Hepatic stellate cell (primary cell): ENCODE results near the gene TMEM150B.

Experiments used
- DNase-seq: peaks from one replicate; pipeline ENCODE4 v3.0.0; 2011; ENCODE audit warnings: low spot score

The TMEM150B gene, protein sequence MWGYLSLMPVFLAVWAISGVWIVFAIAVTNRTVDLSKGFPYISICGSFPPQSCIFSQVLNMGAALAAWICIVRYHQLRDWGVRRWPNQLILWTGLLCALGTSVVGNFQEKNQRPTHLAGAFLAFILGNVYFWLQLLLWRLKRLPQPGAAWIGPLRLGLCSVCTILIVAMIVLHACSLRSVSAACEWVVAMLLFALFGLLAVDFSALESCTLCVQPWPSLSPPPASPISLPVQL

DNA sequence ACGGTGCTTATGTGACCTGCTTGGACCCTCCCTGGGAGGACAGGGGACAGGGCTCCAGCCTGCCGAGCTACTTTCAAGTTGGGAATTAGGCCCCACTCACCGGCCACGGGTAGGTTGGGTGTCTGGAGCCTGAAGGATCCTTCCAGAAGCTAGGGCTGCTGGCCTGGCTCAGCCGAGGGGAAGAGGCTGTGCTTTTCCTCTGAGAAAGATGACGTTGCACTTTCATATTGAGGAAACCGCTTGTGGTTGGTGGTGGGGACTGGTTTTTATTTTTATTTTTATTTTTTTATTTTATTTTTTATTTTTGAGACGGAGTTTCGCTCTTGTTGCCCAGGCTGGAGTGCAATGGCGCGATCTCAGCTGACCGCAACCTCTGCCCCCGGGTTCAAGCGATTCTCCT is at the start of gene TMEM150B:
TMEM150B (minus strand) TSS at position 170 of the 400 bp plus-strand sequence. CDS start 4,305 bp downstream, outside the sequence.
- no peak for DNase-seq

DNA sequence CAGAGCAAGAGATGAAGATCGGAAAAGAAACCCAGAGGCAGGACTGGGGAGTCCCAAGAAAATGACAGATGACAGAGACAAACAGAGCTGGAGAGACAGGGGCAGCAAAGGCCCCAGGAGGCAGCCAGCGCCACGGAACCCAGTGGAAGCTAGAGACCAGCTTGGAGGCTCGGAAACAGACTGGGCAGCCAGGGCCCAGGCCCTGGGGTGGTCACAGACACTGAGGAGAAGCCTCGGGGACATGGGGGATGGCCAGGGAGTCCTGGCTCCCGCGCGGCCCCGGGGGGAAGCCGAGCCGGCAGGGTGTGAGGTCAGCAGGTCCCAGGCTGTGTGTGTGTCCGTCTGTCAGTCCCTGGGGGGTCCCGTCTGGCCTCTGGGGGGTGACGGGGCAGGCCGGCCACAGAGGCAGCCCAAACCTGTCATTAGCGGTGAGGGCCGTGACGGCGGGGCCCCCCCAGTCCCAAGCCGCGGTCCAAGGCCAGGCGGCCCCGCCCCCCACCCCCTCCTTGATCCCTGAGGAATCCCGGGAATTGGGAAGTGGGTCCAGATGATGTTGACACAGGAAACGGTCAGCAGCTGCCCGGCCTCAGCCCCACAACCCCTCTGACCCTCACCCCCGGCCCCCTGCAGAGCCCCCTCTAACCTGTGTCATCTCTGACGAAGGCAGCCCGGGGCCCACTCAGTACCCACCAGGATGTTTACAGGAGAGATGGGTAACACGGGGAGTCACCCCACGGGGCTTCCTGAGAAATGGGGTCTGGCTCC is 49.0 kb upstream of the TMEM150B start:
- peak; percentile 75 for DNase-seq

DNA sequence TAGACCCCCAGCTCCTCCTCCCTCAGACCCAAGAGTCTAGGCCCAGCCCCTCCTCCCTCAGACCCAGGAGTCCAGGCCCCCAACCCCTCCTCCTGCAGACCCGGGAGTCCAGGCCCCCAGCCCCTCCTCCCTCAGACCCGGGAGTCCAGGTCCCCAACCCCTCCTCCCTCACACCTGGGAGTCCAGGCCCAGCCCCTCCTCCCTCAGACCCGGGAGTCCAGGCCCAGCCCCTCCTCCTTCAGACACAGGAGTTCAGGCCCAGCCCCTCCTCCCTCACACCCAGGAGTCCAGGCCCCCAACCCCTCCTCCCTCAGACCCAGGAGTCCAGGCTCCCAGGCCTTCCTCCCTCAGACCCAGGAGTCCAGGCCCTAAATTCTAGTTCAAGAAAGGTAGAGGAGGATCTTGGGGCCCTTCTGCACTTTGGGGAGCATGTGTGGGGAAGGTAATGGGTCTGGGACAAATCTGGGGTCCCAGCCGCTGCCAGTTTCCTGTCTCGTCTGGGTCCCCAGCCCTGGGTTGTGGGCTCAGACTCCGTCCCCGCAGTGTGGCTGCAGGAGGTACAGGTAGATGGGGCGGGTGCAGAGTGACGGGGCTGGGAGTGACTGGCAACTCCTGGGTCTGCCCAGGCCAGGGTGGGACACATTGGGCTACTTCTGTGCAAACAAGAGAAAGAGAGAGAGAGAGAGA is 48.3 kb upstream of the TMEM150B start:
- DNase-seq = no peak

DNA sequence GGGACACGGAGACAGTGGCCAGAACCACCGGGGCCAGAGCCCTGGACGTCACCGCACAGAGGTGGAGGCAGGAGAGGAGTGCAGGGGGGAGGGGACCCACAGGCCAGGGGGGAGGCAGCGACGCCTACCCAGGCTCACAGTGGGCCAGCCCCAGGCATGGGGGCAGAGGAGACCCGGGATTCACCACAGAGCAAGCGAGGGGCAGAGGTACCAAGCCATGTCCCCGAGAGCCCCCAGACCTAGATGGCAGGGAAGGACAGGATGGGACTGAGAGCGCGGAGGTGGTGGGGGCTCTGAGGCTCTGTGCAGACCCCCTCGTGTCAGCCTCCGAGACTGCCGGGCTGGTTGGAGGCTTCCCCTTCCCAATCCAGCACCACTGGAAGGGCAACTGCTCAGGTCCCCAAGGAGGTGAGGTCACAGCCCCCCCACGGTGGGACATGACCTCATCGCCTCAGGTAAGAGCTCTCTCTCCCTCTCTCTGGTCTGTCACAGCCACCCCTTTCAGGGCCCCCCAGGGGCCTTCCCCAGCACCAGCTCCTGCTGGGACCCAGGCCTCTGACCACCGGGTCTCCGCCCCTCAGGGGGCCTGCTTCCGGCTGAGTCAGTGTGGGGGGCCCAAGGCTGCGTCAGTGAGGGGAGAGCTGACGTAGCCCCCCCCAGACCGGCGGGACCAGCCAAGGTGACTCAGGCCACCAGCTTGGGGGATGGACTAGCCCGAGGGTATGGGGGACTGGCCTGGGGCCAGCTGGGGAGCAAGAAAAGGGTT is 47.4 kb upstream of the TMEM150B start:
- no peak for DNase-seq

DNA sequence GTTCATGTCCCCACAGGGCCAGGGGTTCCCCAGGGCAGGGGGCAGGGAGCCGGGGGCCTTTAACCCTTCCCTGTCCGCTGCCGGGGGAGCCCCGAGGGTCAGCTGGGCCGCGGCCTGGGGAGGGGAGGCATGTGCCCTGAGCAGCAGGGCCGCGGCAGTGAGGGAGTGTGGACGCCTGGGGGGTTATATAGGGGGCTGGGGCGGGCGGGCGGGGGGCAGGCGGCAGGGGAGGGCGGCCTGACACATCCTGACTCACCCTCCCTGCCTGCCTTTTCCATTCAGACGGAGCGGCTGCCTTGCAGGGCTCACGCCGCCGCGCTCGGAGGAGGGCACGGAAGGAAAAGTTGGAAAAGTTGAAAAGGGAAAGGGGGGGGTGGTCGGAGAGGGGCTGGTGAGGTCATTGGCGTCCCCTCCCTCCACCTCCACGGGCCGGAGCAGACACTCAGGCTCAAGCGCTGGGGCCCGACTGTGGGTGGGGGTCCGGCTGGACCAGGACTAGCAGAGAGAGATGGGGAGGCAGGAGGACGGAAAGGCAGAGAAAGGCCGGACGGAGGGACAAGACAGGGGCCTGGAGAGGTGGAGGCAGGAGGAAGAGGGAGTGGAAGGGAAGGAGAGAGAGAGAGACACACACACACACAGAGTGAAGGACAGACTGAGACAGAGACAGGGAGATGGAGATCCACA is 45.3 kb upstream of the TMEM150B start, which contains the start of gene IL11:
IL11 (minus strand) TSS at position 159 of the 684 bp plus-strand sequence; CDS start at position 6, 153 bp downstream.
- peak; percentile 86 for DNase-seq

DNA sequence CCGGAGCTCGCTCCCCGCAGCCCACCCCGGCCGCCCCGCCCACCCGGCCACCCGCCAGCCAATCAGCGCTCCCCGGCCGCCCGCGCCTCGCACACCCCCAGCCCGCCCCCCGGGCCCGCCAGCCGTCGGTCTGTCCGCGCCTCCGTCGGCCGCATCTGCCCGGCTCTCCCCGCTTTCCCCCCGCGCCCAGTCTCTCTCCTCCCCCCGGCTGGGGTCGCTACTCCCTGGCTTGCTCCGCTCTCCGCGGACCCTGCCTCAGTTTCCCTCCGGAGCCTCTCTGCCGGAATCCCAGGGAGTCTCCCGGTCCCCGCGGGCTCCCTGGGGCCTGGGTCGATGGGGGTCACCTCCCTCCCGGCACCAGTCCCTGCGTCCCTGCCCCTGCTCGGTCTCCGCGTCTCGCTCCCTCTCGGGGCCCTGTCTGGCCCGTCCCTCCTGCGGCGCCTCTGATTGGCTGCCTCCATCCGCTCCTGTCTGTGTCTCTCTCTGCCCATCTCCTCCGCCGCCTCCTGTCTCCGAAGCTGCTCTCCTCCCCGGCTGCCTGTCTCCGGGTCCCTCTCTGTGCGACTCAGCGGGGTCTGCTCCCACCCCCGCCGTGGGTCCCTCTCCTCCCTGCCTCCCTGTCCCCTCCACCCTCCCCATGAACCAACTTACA is 44.6 kb upstream of the TMEM150B start:
- peak; percentile 99 for DNase-seq

DNA sequence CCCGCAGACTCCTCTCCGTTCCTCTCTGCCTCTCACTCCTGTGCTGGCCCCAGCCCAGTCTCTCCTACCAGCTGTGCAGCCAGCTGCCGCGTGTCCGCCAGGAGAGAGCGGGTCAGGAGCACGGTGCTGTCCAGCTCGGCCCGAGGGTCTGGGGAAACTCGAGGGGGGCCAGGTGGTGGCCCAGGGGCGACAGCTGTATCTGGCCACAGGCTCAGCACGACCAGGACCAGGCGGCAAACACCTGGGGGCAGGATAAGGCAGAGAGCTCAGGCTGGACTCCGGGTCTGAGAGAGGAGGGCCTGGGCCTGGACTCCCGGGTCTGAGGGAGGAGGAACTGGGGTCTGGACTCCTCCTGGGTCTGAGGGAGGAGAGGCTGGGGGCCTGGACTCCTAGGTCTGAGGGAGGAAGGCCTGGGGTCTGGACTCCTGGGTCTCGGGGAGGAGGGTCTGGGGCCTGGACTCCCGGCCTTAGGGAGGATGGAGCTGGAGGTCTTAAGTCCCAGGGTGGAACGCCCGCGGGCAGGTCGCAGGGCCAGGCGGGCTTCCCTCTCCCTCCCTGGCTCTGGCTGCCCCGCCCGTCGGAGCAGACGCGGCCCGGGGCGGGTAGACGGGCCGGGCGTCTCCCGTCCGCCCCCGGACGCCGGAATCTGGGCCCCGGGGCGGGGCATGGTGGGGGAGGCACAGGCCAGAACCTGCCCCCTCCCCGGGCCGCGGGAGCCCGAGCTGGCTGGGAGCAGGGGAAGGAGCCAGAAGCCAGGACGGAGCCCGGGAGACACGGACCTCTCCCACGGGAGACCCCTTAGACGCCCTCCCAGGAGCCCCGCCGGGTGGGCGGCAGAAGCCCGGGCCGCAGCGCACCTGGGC is 43.8 kb upstream of the TMEM150B start:
- DNase-seq = peak; percentile 88

DNA sequence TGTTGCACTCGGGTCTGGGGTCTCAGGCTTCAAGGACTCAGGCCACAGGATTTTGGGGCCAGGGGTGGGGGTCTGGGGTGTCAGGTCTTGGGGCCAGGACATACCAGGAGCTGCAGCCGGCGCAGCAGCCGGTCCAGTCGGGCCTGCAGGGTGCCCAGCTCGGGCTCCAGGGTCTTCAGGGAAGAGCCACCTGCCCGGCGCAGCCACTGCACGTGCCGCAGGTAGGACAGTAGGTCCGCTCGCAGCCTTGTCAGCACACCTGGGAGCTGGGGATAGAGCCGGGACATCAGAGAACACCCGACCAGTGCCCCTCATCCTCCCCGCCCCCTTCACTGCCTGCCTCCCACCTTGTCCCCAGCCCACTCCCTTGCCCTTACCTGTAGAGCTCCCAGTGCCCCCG is 43.0 kb upstream of the TMEM150B start:
- DNase-seq = no peak

DNA sequence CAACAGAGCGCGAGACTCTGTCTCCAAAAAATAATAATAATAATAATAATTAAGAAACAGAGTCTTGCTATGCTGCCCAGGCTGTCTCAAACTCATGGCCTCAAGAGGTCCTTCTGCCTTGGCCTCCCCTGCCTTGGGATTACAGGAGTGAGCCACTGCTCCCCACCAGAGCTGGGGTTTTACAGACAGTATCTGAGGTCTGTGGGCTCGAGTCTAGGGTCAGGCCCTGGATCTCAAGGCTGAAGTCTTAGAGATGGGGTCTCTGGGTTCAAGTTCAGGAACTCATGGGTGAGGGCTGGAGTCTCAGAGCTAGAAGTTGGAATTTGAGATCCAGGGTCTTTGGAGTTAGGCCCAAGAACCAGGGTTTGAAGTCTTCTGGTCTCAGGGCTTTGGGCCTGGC is 41.6 kb upstream of the TMEM150B start:
- DNase-seq = no peak

DNA sequence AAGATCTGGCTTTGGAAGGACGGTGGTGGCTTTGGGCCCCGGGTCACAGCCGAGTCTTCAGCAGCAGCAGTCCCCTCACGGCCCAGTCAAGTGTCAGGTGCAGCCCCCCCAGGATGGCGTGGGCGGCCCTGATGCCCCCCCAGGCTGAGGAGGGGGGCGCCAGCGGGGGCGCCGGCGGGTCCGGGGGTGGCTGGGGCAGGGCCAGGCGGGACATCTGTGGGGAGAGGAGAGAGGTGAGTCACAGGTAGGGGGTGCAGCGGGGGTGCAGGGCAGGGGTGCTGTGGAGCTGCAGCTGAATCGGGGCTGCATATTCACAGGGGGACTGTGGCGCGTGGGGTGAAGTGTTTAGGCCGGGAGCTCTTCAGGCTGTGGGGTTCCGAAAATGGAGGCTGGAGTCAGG is 40.8 kb upstream of the TMEM150B start:
- DNase-seq = no peak

DNA sequence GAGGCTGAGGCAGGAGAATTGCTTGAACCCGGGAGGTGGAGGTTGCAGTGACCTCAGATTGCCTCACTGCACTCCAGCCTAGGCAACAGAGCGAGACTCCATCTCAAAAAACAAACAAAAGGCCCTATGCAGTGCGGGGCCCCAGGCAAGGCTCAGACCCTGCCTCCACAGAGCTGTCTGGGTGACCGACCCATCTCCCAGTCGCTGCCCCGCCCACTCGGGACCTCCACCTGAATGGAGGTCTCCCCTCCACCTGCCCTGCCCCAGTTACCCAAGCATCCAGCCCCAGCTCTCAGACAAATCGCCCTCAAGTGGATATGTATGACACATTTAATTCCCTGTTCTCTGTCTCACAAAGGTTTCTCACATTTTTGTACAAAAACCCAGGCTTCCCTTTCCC is 40.1 kb upstream of the TMEM150B start:
- no peak for DNase-seq

DNA sequence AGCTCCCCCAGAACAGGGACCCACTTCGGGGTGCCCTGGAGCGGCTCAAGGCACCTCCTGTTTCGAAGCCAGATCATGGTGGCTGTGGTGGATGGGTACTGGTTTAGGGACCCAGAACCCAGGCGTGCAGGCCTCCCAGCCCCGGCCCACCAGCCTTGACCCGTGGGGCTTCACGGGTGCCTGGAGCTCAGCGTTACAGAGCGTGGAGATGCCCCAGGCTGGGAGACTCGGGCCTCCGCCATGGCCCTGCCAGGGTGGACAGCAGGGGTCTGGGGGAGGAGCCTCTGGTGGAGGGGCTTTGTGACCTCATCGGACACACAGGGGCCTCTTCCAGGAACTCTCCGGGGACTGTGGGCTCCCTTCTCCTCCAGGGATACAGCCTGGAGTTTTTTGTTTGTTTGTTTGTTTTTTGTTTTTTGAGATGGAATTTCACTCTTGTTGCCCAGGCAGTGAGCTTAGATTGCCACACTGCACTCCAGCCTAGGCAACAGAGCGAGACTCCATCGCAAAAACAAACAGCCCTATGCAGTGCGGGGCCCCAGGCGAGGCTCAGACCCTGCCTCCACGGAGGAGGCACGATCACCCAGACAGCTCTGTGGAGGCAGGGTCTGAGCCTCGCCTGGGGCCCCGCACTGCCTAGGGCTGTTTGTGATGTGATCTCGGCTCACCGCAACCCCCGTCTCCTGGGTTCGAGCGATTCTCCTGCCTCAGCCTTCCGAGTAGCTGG is 38.0 kb upstream of the TMEM150B start, which contains the start of gene GARIN5B:
GARIN5B (minus strand) TSS at position 271 of the 727 bp plus-strand sequence; CDS start at position 77, 194 bp downstream.
- DNase-seq = no peak

DNA sequence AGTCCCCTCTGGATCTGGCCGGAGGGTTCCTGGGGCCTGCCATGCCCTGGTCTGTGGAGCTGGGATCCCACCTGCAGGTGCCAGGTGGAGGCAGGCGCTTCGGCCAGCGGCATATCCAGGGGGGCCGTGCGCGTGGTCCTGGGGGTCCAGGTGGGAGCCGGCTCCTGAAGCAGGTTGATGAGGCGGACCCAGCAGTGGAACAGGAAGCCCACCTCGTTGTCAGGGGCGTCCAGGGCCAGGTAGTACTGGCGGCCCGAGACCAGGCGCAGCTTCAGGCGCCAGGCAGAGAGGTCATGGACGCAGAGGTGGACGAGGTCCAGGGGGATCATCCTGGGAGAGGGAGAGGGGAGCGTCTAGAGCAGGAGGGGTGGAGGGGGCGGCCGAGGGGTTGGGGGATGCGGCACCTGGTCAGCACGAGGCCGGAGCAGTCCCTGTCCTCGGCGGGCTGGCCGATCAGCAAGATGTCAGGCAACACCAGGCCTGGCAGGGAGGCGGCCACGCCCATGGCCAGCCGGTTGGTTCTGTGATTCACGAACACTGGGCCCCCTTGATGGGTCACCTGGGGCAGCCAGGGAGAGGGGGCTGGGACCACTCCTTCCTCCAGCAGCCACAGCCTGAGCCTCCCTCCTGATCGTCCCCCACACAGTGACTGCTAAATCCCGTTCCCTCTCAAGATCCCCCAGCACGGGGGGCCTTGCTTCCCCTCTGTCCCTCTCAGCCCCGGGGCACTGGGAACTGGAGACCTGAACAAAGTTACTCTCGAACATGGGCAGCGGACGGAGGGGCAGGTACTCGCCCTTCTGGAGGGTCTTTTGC is 37.2 kb upstream of the TMEM150B start:
- no peak for DNase-seq

DNA sequence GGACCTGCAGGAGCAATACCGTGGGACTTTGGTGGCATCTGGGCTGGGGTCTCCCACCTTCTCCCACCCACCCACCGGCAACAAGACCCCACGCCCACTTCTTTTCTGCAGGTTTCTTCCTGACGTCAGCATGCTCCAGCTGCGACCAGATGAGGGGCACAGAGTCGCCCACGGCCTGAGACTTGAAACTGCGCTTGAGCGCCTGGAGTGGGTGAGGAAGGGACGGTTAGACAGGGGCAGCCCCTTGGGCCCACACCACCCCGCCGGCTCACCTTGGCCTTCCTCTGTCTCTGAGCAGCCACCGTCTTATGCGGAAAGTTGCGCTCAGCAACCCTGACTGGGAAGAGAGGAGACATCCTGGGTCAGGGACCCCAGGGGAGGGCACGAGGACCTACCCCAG is 35.8 kb upstream of the TMEM150B start:
- no peak for DNase-seq

DNA sequence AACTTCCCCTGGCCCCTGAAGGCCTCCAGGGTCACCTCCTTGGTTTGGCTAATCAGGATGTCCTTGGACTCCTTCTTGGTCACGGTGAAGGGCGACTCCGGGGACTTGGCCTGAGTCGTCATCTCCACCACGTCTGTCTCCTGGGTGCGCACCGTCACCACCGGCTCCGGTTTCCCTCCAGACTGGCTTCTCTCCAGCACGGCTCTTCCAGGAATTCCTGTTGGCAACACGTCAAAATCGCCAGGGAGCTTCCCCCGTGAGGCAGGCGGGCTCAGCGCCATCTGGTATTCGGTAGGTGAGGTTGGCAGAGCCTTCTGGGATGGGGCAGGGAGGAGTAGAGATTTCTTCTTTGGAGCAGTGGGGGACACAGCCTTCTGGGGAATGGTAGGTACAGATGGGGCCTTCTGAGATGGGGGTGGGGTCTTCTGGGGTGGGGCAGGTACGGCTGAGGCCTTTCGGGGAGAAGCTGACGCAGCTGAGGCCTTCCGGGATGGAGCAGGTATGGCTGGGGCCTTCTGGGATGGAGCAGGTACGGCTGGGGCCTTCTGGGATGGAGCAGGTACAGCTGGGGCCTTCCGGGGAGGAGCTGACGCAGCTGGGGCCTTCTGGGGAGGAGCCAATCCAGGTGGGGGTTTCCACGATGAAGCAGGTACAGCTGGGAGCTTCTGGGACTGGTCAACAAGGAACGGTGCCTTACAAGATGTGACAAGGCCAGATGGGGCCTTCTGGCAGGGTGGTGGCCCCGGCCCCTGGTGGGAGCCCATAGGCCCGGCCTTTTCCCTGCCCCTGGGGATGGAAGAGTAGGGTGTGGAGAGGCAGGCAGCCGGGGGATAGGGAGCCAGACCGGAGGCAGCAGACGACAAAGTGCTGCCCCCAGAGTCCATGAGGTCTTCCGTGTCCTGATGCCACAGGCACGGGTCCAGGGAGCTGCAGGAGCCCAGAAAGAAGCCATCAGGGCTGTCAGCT is 34.1 kb upstream of the TMEM150B start:
- no peak for DNase-seq

DNA sequence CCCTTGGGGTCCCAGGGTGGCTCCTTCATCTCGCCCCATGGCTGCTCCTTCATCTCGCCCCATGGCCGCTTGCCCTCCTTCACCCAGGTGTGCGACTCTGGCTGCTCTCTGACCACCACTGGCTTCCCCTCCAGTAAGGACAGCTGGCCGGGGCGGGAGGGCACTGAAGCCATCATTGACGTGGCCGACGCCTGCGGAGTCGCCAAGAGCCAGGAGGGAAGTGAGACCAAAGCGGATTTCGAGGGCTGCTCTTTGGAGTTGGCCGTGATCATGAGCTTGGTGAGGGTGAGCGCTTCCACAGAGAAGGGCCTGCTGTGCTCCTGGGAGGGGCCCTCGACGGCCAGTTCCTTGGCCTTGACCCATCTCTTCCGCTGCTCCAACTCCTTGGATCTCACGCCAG is 33.4 kb upstream of the TMEM150B start:
- DNase-seq = no peak

DNA sequence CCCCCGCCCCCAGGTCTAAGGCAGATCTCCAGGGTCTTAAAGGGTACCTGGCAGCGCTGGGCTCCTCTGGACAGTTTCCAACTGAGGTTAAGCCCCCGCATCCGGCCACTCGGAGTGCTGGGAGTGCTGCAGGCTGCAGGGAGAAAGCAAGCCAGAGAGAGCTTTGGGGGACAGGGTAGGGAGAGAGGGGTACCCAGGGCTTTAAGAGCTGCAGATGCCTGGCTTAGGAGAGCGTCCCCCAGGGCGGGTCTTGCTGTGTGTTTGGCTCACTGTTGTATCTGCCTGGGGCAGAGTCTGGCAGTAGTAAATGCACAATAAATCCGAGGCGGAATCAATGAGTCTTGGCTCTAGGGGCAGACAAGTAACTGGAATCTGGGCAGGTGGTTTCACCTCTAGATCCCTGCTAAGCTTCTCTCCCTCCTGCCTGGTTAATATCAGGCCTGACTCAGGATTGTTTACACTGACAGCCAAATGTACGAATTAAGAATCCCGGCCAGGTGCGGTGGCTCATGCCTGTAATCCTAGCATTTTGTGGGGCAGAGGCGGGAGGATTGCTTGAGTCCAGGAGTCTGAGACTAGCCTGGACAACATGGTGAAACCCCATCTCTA is 30.2 kb upstream of the TMEM150B start:
- DNase-seq = no peak
